ENCODE data around the gene OGG1.

OGG1 gene

GRCh38 chr3:9704347-9705322 is 45.1 kb upstream of the OGG1 start:
- TF ChIP-seq, protein P1, sequence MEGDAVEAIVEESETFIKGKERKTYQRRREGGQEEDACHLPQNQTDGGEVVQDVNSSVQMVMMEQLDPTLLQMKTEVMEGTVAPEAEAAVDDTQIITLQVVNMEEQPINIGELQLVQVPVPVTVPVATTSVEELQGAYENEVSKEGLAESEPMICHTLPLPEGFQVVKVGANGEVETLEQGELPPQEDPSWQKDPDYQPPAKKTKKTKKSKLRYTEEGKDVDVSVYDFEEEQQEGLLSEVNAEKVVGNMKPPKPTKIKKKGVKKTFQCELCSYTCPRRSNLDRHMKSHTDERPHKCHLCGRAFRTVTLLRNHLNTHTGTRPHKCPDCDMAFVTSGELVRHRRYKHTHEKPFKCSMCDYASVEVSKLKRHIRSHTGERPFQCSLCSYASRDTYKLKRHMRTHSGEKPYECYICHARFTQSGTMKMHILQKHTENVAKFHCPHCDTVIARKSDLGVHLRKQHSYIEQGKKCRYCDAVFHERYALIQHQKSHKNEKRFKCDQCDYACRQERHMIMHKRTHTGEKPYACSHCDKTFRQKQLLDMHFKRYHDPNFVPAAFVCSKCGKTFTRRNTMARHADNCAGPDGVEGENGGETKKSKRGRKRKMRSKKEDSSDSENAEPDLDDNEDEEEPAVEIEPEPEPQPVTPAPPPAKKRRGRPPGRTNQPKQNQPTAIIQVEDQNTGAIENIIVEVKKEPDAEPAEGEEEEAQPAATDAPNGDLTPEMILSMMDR (IDR thresholded peaks at IDR 0.05; ENCODE audit: insufficient read depth, low read depth, low read length, missing control alignments), result no peak
- no peak overlapping the region for H3K4me3 ChIP-seq (ENCODE audit: low read depth, low read length)
- DNase-seq (ENCODE audit: low read depth), result no peak

- H3K4me3 ChIP-seq (ENCODE audit: low read depth, low read length), result no peak overlapping the region
- no peak for DNase-seq (ENCODE audit: low read depth)
- TF ChIP-seq, protein P1 (IDR thresholded peaks at IDR 0.05; ENCODE audit: insufficient read depth, low read depth, low read length, missing control alignments), result no peak
Observed at GRCh38 chr3:9710174-9710739, 39.5 kb upstream of the OGG1 start.

GRCh38 chr3:9712415-9712814 is 37.3 kb upstream of the OGG1 start:
- no peak for DNase-seq (ENCODE audit: low read depth)
- TF ChIP-seq, protein P1 (IDR thresholded peaks at IDR 0.05; ENCODE audit: insufficient read depth, low read depth, low read length, missing control alignments), result no peak
- no peak overlapping the region for H3K4me3 ChIP-seq (ENCODE audit: low read depth, low read length)

DNA sequence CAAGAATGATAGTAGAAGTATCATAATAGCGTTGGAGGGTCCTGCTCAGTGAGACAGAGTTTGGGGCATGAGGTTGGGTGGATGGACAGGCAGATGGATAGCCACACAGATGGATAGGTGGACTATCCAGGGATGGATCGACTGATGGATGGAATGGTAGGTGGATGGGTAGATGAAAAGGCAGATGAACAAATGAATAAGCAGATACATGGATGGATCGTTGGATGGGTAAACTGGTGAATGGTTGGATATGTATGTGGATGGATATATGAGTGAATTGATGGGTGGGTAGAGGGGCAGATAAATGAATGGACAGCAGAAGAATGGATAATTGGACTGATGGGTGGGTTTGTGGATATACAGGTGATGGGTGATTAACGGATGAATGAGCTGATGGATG is 36.6 kb upstream of the OGG1 start:
- DNase-seq (ENCODE audit: low read depth), result no peak
- TF ChIP-seq, protein P1 (IDR thresholded peaks at IDR 0.05; ENCODE audit: insufficient read depth, low read depth, low read length, missing control alignments), result no peak
- H3K4me3 ChIP-seq (ENCODE audit: low read depth, low read length), result no peak overlapping the region

- H3K4me3 ChIP-seq (ENCODE audit: low read depth, low read length), result no peak overlapping the region
- TF ChIP-seq, protein P1 (IDR thresholded peaks at IDR 0.05; ENCODE audit: insufficient read depth, low read depth, low read length, missing control alignments), result no peak
- no peak for DNase-seq (ENCODE audit: low read depth)
Observed at GRCh38 chr3:9715136-9715535, 34.6 kb upstream of the OGG1 start.

DNA sequence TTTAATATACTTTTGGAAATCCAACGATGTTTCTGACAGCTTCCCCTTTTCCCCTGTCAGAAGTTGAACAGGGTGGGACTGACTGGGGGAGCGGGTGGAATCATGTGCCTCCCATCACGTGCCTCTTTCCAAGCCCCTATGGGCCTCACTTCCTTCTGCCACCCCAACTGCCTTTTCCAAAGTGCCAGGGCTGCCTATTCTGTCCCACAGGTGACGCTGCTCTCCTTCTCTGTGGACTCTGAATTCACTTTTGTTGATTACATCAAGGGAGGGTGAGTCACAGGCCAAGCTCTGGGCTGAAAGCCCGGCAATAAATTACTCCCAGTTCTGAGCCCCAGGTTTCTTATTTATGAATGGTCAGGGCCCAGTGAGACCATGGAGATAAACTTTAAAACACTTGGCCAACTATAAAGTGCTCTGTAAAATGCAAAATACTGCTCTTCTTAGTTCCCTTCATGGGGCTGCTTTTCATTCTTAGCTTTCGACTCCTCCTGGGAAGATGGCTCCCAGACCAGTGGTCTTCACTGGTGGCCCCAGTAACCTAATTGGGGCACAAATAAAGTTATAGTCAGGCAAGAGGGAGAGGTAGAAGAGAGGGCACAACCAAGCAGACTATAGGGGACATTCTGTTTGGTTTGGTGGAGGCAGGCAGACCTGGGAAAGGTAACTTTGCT is 33.9 kb upstream of the OGG1 start:
- H3K4me3 ChIP-seq (ENCODE audit: low read depth, low read length), result no peak overlapping the region
- TF ChIP-seq, protein P1 (IDR thresholded peaks at IDR 0.05; ENCODE audit: insufficient read depth, low read depth, low read length, missing control alignments), result peak; percentile 27
- DNase-seq (ENCODE audit: low read depth), result no peak
